HG03108 (cell line): ENCODE data around the gene DDHD1.
A peak's percentile ranks its signal among the peaks of the same experiment; 100 is the strongest.
"Not testable (repeated sequence)": the region's sequence is repeated elsewhere in the genome, so short reads cannot be mapped to it uniquely, and the experiment has no call there.

Experiments
- ATAC-seq: cut with Tn5 transposase; IDR thresholded peaks from one replicate; pipeline ENCODE4 v1.9.1; 2021; ENCODE audit warnings: moderate library complexity; ENCODE audit not compliant: unreplicated experiment

Gene DDHD1

DNA sequence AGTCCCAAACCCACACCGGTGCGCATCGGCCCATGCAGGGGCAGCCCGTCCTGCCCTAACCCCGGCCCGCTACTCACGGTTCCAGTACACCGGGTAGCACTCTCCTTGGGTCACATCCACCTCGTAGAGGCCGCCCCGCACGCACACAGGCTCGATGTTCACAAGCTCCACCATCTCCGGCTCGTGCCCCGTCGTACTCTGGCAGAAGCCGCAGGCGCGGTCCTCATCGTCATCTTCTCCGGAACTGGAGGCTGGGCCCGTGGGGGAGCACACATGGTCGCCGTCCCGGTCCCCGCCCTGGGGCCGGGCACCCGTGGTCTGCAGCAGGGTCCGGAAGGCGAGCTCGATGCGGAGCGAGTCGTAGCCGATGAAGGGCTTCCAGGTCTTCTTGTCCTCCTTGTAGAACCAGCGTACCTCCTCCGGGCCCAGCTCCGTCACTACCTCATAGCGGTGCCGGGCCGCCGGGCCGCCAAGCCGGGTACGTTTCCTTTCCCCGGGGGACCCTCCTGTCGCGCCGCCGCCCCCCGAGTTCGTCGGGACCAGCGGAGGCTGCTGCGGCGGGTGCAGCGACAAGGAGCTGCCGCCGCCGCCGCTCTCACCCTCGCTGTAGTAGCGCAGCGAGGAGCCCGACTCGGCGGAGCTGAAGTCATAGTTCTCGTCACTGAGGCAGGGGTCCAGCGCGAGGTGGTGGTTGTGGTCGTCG is 788 bp downstream of the DDHD1 start:
- ATAC-seq: peak; percentile 14

DNA sequence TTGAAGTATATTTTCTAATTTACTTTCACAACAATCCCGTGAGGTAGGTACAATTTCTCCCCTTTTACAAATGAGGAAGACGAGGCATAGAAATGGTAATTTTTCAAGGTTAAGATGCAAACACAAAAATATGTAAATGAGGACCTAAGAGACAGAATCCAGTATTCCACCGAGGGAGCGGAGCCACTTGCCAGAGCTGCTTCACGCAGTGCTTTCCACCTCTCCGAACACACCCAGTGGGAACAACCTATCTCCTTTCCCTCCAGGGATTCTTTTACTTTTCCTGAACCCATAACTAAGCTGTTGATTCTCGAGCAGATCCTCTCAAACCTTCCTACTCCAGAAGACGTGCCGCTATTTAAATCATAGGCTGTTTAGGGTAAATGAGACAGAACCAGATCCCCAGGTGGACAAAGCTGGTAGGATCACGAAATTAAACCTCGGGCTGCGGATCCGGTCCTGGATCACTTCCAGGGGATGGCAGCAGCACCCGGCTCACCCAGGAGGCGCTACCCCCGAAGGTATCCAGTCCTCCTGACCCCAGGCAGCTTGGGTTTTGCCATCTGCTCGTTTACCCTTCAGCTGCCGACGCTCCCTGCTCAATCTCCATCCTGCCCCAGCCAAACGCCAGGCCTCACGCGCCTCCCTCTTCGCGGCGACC is 1.5 kb downstream of the DDHD1 start:
- ATAC-seq: no peak

DNA sequence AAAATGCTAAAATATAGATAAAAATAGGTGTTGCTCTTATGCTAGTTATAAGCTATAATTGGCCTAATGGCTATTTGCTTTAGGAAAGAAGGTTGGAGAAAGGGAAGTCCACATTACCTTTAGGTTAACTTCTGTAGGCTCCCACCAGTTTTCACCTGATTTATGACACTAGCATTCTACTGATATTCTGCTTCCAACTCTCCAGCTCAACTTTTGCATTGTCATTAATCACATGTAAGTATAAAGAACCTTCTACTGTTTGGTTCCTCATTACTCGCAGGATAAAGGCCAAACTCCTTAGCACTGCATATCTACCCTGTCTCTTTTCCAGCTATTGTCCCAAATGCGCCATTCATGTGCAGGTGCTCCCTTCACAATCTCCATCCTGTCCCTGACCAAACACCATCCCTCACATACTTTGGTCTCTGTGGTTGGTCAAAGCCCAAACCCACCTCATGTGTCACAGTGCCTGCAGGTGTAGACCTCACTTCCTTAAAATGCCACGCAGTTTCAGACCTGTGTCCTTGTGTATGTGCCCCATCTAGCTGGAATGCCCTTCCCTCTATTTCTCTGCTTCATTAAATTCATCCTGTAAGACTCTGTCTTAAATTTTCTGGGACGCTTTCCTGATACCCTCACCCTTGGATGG is 3.3 kb downstream of the DDHD1 start:
- ATAC-seq: no peak

DNA sequence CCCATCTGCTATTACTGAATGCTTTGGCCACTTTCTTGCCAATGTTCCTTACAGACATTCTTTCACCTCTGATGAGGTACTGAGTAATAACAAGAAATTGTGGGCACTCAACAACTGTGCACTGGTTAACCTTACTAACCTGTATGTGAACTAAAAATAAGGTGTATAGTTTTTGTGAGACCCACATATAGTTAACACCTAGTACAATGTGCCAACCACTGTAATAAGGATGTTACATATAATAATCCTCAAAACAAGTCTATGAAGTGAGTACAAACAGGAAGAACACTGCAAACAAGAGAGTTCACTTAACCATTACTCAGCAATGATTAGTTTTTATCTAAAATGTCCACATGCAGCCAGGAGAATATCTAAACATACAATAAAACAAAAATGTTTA is 4.5 kb downstream of the DDHD1 start:
- no peak for ATAC-seq

DNA sequence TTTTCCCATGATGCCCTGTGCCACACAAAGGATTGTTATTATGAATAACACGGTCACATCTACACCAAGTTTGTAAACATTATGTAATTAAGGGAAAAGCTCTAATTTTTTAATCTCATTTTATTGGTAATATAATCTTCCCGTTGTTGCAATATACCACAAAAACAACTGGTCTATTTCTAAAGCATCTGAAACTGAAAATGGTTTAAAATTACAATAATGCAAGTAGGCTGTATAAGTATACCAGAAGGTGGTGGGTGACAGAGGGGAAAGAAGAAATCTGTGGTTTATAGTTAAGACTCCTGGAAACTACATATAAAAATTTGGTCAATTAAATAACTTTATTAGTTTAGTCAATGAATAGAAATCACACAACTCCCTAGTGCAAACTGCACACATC is 5.2 kb downstream of the DDHD1 start:
- ATAC-seq: no peak

DNA sequence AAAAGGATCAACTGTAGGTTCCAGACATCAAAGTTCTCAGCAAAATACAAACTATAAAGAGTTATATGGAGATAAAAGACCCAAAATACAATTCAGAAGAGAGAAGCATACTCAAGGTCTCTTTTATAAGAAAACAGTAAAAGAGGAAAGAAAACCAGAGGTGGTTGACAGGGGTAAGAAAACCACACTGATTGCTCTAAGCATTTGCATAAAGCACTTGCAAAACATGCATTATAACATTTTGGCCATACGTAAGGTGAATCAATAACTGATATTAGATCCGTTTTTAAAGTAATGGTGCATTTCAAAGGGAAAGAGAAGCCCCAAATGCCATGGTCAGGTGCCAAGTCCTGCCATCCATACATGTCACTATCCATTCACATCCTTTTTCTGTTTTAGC is 5.9 kb downstream of the DDHD1 start:
- ATAC-seq: no peak

DNA sequence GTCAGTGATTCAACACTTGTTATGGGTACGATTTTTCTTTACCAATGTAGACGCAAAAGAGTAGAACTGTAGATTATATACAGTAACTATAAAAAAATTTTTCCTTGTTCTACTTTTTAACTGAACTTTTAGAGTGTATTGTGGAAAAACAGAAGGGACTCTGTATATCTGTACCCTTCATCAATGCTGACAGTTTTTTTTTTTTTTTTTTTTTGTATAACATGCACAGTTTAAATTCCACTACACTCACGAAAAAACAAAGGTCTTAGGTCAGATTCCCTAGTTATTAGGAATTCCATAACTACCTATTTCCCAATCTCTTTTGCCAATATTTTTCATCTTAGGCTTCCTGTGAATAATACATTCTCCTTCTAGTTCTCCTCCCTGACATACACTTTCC is 6.4 kb downstream of the DDHD1 start:
- no peak for ATAC-seq

DNA sequence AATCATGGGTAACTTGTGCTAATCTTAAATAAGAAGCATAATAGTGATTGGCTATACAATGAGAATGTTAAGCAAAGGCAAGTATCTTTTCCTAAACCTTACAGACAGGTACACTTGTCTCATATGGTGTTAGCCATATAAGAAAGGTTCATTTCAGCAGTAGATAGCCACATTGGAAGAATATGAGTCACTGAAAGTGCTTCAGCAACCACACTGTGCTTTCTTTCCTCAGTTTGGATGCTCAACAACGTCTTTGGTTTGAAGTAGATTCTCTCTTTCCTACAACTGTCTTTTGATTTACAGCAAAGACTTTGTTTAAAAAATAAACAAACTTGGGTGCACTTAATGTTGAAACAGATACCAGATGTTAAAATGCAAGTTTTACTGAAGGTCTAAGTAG is 8.9 kb downstream of the DDHD1 start:
- ATAC-seq: peak; percentile 76

DNA sequence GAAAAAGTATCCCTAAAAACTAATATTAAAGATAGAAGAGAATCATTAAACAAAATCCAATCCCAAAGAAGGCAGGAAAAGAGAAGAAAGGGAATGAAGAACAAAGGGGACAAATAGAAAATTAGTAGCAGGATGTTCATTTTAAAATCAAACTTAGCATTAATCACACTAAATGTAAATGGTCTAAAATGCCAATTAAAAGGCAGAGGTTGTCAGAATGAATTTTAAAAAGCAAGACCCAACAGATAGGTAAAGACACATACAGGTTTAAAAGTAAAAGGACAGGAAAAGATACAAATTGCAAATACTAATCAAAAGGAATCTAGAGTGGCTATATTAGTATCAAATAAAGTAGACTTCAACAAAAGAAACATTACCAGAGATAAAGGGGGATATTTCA is 12.5 kb downstream of the DDHD1 start:
- no peak for ATAC-seq

DNA sequence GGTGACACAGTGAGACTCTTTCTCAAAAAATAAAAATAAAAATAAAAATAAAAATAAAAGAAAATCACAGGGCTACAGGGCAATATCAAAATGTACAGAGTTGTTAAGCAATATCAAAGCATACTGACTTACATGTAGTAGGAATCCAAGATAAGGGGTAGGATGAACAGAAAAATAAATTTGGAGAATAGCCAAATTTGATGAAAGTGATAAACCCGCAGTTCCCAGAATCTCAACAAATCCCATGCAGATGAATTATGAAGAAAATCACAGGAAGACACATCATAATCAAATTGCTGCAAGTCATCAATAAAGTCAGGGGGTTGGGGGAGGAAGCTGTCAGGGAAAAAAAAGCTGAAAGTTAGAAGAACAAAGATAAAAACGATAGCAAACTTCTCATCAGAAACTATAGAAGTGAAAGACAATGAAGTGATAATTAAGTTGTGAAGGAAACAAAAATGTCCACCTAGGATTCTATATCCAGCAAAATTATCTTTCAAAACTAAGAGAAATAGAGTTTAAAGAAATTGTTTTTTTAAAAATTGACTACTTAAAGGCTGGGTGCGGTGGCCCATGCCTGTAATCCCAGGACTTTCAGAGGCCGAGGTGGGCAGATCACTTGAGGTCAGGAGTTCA is 15.4 kb downstream of the DDHD1 start:
- no peak for ATAC-seq

DNA sequence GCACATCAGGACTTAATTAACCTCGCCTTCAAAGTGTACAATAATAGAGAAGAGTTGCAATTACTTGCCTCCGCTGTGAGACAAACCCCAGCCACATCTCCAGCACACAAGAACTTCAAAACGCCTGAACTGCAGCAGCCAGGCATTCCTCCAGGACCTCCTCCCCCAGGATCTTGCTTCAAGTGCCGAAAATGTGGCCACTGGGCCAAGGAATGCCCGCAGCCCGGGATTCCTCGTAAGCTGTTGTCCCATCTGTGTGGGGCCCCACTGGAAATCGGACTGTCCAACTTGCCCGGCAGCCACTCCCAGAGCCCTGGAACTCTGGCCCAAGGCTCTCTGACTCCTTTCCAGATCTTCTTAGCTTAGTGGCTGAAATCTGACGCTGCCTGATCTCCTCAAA is 22.6 kb downstream of the DDHD1 start:
- ATAC-seq: not testable (repeated sequence)

DNA sequence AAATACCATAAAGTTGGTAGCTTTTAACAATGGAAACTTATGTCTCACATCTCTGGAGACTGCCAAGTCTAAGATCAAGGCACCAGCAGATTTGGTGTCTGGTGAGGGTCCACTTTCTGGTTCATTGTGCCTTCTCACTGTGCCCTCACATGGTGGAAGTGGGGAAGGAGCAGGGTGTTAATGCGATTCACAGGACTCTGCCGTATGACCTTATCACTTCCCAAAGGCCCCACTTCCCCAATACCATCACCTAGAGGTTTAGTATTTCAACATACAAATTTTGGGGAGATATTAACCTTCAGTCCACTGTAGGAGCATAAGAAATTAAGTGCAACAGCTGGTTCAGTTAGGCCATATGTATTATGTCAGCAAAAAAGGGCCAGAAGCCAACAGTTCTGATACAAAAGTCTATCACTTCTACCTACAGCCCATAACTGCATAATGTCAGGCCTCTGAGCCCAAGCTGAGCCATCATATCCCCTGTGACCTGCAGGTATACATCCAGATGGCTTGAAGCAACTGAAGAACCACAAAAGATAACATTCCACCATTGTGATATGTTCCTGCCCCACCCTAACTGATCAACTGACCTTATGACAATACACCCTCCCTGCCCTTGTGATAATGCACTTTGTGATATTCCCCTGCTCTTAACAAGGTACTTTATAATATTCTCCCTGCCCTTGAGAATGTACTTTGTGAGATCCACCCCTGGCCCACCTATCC is 24.7 kb downstream of the DDHD1 start:
- no peak for ATAC-seq

DNA sequence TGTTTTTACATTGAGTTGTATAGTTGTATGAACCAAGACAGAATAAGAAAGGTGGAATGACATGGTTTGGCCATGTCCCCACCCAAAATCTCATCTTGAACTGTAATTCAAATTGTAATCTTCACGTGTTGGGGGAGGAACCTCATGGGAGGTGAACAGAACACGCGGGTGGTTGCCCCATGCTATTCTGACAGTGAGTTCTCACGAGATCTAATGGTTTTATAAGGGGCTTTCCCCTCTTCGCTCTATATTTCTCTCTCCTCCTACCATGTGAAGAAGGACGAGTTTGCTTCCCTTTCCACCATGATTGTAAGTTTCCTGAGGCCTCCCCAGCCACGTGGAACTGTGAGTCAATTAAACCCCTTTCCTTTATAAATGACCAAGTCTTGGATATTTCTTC is 25.3 kb downstream of the DDHD1 start:
- no peak for ATAC-seq

DNA sequence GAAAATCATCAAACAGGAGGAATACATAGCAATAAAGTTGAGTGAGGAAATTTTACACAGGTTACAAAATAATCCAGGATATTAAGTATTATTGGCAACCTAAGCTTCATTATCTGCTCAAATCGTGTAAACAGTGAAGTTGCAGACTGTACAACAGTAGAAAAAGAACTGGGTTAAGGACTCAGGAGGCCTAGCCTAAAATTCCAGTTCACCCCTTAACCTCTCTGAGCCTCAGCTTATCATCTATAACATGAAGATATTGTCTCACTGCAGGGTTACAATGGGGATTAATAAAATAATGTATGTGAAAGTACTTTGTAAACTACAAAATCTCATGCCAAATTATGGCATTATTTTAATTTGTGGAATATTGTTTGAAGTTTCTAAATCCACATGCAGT is 26.0 kb downstream of the DDHD1 start:
- ATAC-seq: no peak

DNA sequence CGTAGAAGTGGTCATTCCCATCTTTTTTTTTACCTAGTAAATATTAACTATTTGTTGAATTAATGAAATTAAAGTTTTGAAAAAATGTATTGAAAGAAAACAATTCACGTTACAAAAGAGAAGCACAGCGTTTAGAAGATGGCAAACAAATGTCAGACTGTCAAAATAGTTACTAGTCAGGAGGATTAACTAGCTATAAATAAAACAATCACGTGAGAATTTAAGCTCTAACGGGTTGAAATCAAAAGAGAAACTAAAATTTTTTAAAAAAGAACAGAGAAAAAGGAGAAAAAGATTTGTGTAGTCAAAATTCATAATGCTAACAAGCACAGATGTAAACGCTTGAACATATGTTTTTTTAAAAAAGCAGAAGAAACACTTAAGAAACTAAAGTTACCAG is 26.4 kb downstream of the DDHD1 start:
- ATAC-seq: no peak

DNA sequence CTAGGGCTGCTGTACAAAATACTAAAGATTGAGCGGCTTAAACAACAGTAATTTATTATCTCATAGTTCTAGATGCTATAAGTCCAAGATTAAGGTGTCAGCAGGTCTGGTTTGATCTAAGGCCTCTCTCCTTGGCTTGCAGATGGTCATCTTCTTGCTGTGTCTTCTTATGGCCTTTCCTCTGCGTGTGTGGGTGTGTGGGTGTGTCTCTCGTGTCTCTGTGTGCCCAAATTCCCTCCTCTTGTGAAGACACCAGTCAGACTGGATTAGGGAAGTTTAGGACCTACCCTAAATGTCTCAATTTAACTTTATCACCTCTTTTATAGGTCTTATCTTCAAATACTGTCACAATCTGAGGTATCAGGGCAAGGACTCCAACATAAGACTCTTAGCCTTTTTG is 28.3 kb downstream of the DDHD1 start:
- no peak for ATAC-seq

DNA sequence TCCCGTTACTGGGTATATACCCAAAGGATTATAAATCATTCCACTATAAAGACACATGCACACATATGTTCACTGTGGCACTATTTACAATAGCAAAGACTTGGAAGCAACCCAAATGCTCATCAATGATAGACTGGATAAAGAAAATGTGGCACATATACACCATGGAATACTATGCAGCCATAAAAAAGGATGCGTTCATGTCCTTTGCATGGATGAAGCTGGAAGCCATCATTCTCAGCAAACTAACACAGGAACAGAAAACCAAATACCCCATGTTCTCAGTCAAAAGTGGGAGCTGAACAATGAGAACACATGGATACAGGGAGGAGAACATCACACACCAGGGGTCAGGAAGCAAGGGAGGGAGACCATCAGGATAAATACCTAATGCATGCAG is 31.7 kb downstream of the DDHD1 start:
- ATAC-seq: not testable (repeated sequence)

DNA sequence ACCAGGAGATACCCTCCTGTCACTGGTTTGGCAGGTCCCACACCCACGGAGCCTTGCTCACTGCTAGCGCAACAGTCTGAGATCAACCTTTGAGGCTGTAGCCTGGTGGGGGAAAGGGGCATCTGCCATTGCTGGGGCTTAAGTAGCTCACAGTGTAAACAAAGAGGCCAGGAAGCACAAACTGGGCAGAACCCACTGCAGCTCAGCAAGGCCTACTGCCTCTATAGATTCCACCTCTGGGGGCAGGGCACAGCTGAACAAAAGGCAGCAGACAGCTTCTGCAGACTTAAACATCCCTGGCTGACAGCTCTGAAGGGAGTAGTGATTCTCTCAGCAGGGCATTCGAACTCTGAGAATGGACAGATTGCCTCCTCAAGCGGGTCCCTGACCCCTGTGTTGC is 35.6 kb downstream of the DDHD1 start:
- ATAC-seq: not testable (repeated sequence)

DNA sequence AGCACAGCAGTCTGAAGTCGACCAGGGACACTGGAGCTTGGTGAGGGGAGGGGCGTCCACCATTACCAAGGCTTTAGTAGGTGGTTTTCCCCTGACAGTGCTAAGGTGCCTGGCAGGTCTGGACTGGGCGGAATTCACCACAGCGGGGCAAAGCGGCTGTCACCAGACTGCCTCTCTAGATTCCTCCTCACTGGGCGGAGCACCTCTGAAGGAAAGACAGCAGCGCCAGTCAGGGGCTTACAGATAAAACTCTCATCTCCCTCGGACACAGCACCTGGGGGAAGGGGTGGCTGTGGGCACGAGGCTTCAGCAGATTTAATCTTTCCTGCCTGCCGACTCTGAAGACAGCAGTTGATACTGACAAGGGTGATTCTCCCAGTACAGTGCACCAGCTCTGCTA is 39.1 kb downstream of the DDHD1 start:
- ATAC-seq: no peak

DNA sequence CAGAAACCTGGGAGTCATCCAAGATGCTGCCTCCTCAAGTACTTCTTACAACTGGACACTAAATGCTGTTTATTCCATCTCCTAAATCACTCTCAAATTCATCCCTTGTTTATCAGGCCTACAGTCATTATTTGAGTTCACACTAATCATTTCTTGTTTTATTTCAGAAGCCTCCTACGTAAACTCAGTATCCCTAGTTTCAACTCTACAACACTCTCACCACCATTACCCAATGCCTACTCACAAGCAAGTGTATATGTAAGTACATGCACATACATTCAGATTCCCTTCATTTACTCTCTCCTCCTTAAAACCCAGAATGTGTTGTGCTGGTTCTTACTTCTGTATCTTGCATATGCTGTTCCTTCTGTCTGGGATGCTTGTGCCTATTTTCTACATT is 43.0 kb downstream of the DDHD1 start:
- no peak for ATAC-seq
